Activated CD4-positive, alpha-beta T cell treated with anti-CD3 and anti-CD28 coated beads, Interleukin-2, amount 50 U/mL, for 16 hours (primary cell): ENCODE results near the gene CCKAR.
"Not testable (repeated sequence)": the region's sequence is repeated elsewhere in the genome, so short reads cannot be mapped to it uniquely, and the experiment has no call there.

ENCODE experiments used
- DNase-seq: peaks from one replicate; pipeline ENCODE4 v3.0.0-alpha.2; 2020

Gene CCKAR

DNA sequence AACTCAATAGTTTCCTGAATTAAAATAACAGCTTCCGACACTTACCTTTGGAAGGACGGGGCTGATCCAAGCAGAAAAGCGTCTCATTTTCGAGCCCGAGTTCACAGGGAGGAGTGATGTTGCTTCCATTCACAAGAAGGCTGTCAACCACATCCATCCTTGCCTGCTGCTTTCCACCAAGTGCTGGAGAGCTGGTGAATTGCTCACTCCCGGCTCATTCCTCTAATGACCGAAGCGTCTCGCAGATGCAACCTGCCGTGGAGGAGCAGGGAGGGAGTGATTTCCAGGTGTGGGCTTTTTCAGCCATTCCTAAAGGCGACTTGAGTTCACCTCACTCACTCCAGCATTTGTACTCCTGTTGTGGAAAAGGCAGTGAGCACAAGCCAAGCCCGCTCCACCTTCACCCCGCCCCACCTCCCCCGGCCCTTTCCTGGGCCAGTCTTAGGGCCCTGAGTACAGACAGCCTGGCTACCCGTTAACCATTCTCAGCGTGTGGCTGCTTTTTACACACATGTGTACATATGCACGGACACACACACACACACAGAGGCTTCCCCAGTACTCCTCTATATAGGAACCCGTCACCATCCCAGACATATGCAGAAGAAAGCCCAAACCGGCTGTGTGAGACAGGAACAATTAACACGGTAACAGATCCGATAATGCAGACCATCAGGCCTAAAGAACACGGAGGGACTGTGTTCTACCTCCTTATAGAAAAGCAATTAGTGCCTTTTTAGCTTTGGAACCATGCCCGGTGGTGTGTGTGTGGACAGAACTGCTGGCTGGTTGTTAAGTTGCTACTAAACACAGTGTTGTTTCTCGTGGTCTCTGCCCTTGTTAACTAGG is at the start of gene CCKAR:
CCKAR (minus strand) TSS at position 374 of the 849 bp plus-strand sequence; CDS start at position 157, 217 bp downstream.
- DNase-seq, result no peak

DNA sequence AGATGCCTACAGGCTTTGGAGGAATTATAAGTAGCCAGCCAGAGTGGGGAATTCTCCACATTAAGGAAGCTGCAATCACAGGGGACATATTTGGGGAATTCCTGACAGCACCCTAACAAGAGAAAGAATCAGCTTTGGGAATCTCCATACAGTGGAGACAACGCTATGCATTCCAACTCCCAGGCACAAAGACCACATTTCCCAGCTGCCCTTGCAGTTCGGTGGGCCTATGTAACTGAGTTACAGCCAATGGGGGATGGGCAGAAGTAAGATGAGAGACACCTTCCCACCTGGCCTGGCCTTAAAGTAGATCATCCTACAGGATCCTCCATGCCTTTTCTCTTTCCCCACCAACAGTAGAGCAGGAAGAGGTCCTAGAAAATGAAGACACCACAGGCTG is 43.4 kb upstream of the CCKAR start:
- no peak for DNase-seq

GRCh38 chr4:26531491-26532116 is 41.3 kb upstream of the CCKAR start:
- DNase-seq, result no peak

GRCh38 chr4:26530099-26530498 is 39.8 kb upstream of the CCKAR start:
- DNase-seq, result no peak

DNA sequence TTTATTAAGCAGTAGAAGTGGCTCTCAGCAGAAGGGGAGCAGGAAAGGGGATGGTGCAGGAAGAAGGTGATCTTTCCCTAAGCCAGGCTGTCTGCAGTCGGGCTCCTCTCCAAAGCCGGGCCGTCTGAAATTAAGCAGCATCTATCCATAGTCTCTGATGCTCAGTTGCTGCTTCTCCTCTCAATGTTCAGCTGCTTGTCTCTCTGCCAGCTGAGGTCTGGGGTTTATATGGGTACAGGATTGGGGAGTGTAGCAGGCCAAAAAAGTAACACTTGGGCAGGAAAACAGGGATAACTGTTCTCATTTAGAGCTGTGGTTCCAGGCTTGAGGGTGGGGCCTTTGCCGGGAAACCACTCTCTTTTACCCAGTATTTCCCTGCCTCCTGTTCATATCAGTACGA is 39.2 kb upstream of the CCKAR start:
- DNase-seq, result no peak

DNA sequence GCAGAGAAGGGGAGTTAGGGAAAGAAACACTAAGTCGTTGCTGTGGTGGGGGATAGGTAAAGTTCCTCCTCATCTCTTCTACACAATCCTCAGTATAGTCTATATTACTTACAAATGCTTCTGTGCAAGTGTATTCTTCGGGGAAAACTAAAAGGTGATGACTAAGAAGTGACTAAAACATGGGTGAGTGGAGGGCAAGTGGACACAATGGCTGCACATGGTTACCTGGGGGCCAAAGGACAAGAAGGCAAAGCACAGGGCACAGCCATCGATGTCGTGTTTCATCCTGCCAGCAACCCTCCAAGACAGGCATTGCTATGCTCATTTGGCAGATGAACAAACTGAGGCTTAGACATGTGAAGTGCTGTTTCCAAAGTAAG is 35.5 kb upstream of the CCKAR start:
- DNase-seq, result no peak

DNA sequence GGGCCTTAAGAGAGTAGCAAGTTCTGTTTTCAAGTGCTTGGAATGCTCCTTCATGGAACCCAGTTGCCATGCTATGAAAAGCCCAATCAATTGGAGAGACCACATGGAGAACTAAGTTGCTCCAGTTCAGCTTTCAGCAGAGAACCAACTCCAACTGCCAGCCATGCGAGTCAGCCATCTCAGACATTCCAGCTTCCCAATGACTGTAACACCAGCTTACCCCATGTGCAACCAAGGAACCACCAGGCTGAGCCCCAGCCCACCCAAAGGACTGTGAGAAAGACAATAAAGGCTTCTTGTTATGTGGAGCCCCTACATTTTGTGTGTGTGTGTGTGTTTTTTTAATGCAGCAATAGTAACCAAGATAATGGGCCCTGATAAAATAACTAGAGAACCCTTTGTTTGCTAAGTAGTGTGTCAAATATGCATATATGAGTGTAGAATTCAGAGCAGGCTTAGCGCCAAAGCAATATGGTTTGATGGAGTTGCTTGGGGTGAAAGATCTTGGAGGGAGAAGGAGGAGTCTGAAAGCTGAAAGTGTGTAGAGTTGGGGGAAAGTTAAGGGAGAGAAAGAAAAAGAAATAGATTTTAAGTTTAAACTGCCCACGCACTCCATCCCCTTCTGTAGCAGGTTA is 35.0 kb upstream of the CCKAR start:
- DNase-seq, result no peak

- DNase-seq, result no peak
Observed at GRCh38 chr4:26524011-26524410, 33.7 kb upstream of the CCKAR start.

DNA sequence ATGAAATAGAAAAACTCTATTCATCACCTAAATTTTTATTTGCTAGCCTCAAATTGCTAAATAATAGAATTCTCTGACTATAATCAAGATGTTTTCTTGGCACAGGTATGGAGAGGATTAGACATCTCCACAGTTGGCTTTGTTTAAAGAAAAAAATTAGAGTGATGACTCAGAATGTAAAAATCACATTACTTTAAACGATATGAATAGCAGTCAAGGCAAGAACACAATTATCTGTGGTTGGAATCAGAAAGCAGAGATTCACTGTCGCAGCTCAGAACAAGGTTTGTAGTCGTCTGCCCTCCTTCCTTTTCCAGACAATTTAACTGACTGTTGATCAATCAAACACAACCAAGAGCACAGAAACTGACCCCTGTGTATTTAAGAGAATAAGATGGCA is 32.2 kb upstream of the CCKAR start:
- DNase-seq, result no peak

- no peak for DNase-seq
Observed at GRCh38 chr4:26520728-26521450, 30.6 kb upstream of the CCKAR start.

GRCh38 chr4:26515936-26516335 is 25.7 kb upstream of the CCKAR start:
- DNase-seq, result no peak

GRCh38 chr4:26510334-26510964 is 20.2 kb upstream of the CCKAR start:
- DNase-seq, result no peak

DNA sequence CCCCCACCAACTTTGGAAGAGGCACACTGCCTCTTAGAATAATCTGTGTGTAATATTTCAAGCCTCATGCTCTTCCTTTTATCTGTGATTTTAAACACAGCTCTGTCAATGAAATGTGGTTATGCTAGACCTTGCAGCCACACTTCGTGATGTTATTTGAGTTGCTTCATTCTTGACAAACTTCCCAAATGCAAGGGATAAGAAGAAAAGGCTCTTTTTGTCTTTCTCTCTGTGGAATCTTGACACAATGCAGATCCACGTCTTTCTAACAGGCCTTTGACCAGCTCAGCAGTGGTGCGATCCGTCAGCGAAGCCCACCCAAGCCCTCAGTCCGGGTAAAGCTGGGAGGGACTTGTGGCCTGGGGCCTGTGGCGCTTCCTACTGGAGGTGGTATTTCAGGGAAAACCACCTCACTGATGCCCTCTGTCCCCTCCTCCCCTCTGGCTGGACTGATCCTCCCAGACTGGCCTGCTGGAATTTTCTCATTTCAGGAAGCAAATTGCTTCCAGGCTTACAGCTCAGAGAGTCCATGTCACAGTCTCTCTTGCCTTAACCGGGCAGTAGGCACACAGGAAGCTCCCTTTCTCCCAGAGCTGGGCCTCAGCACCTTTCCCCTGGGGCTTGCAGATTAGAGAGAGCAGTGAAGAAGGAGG is 19.5 kb upstream of the CCKAR start:
- no peak for DNase-seq

GRCh38 chr4:26507286-26507685 is 17.0 kb upstream of the CCKAR start:
- DNase-seq, result no peak

- no peak for DNase-seq
Observed at GRCh38 chr4:26503844-26504243, 13.6 kb upstream of the CCKAR start.

GRCh38 chr4:26503427-26503826 is 13.1 kb upstream of the CCKAR start:
- no peak for DNase-seq

DNA sequence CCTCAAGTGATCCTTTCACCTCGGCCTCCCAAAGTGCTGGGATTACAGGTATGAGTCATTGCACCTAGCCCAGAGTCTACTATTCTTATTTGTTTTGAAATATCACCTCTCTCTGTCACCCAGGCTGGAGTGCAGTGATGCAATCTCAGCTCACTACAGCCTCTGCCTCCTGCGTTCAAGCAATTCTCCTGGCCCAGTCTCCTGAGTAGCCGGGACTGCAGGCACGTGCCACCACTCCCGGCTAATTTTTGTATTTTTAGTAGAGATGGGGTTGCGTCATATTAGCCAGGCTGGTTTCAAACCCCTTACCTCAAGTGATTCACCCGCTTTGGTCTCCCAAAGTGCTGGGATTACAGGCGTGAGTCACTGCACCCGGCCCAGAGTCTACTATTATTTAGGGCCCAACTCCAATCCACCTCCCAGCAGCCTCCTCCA is 10.3 kb upstream of the CCKAR start:
- DNase-seq, result not testable (repeated sequence)

GRCh38 chr4:26496207-26496783 is 6.0 kb upstream of the CCKAR start:
- DNase-seq, result no peak

- no peak for DNase-seq
Observed at GRCh38 chr4:26493461-26493860, 3.2 kb upstream of the CCKAR start.

DNA sequence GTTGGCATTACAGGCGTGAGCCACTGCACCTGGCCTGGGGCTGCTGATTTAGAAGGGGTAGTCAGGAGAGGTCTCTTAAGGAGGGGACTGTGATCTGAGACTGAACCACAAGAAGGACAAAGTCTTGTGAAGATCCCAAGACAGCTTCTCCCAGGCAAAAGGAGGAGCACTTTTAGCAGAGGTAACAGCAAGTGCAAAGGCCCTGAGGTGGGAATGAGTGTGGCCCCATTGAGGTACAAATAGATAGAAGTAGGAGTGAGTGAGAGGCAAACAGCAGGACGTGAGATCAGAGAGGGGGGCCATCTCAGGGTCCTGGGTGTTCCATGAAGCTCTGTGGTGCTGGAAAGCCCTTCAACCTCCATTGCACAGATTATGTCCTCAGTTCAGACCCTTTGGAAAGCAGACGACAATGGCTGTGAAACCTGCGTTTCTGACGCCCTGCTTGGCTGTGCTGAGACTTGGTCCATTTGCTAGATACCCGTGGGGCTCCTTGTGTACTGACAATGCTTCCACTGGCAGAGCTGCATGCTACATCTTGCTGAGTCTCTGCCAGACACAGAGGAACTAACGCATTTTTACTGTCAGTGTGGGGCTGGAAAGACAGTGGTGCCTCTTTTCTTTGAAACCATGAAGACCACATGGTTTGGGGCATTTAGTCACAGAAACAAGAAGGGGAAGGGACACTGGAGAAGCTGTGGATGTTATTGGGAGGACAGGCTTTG is 1.3 kb upstream of the CCKAR start:
- no peak for DNase-seq

DNA sequence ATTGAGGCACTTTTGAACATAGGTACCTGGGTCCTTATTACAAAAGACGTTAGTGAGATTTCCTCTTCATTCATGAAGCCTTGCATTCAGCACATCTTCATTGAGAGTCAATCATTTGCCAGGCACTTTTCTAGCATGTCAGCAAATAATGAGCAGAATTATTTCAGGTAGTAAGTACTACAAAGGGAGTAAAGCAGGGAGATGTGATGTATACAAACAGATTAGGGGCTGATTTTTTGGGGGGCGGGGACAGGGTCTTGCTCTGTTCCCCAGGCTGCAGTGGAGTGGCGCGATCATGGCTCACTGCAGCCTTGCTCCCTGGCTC is 638 bp upstream of the CCKAR start:
- no peak for DNase-seq
